RKO (cell line): ENCODE results near the gene MRRF.

ENCODE experiments used
- DNase-seq: peaks from one replicate; pipeline ENCODE4 v3.0.0-alpha.2; 2016; ENCODE audit warnings: low spot score

Gene MRRF

GRCh38 chr9:122228568-122229484 is 35.9 kb upstream of the MRRF start, which contains the start of gene LHX6:
TSS of gene LHX6 (minus strand) at chr9:122228957. CDS start at chr9:122228740, 217 bp downstream.
- no peak for DNase-seq

GRCh38 chr9:122229485-122229837 is 35.2 kb upstream of the MRRF start:
- no peak for DNase-seq

GRCh38 chr9:122232796-122233306 is 31.8 kb upstream of the MRRF start:
- DNase-seq = no peak

GRCh38 chr9:122234022-122234748 is 30.5 kb upstream of the MRRF start:
- DNase-seq = no peak

GRCh38 chr9:122236681-122237080 is 28.0 kb upstream of the MRRF start:
- DNase-seq = peak; percentile 49

GRCh38 chr9:122239722-122240121 is 25.0 kb upstream of the MRRF start:
- DNase-seq = no peak

GRCh38 chr9:122244349-122244748 is 20.3 kb upstream of the MRRF start:
- DNase-seq = no peak

GRCh38 chr9:122246666-122247065 is 18.0 kb upstream of the MRRF start:
- DNase-seq = no peak

GRCh38 chr9:122248448-122248865 is 16.2 kb upstream of the MRRF start:
- DNase-seq = no peak

GRCh38 chr9:122251351-122251750 is 13.3 kb upstream of the MRRF start:
- no peak for DNase-seq

GRCh38 chr9:122252796-122253195 is 11.9 kb upstream of the MRRF start:
- DNase-seq = no peak

- DNase-seq = no peak
These were observed 9.9 kb upstream of the MRRF start for GRCh38 chr9:122254761-122255160.

GRCh38 chr9:122256206-122256605 is 8.5 kb upstream of the MRRF start:
- DNase-seq = no peak

GRCh38 chr9:122258886-122259415 is 5.7 kb upstream of the MRRF start:
- DNase-seq = no peak

- peak; percentile 23 for DNase-seq
These were observed 3.2 kb upstream of the MRRF start for GRCh38 chr9:122261469-122261881.

GRCh38 chr9:122262073-122262472 is 2.6 kb upstream of the MRRF start:
- DNase-seq = no peak

- DNase-seq = peak; percentile 42
These were observed 858 bp upstream of the MRRF start for GRCh38 chr9:122263699-122264349.

- peak; percentile 85 for DNase-seq
These were observed 650 bp downstream of the MRRF start for GRCh38 chr9:122265149-122265915.

- DNase-seq = no peak
These were observed 3.5 kb downstream of the MRRF start for GRCh38 chr9:122268041-122268814.

- DNase-seq = no peak
These were observed 9.4 kb downstream of the MRRF start for GRCh38 chr9:122274055-122274454.

- DNase-seq = no peak
These were observed 11.4 kb downstream of the MRRF start for GRCh38 chr9:122276096-122276495.
